SK-N-SH treated with all-trans-retinoic acid at 6 μM for 48 hours (cell line): Measurements from ENCODE around the gene MED15.

Experiments used
- ATAC-seq: fragments of 200-7000 bp; cut with Tn5 transposase; 3 replicates; pipeline ENCODE4 v1.9.1; 2020; ENCODE audit warnings: mild to moderate bottlenecking, moderate library complexity
- ARNTL ChIP-seq: fragments of 450-650 bp; formaldehyde crosslinking; IDR thresholded peaks from 2 replicates; pipeline ENCODE4 v1.5.0; 2020; ENCODE audit warnings: low read depth, mild to moderate bottlenecking, moderate library complexity, borderline replicate concordance
- BACH2 ChIP-seq: fragments of 250-450 bp; sonication (Bioruptor Pico); IDR thresholded peaks from 2 replicates; pipeline ENCODE4 v1.9.0; 2021; ENCODE audit warnings: mild to moderate bottlenecking, borderline replicate concordance
- CSDC2 ChIP-seq: fragments of 250-450 bp; sonication (Bioruptor Pico); IDR thresholded peaks from 2 replicates; pipeline ENCODE4 v1.5.0; 2020; ENCODE audit warnings: mild to moderate bottlenecking, moderate library complexity
- ESRRG ChIP-seq: fragments of 250-450 bp; sonication (Bioruptor Pico); IDR thresholded peaks from 2 replicates; pipeline ENCODE4 v1.6.1; 2021; ENCODE audit warnings: mild to moderate bottlenecking
- ISL1 ChIP-seq: fragments of 250-450 bp; sonication (Bioruptor Pico); IDR thresholded peaks from 2 replicates; pipeline ENCODE4 v2.1.2; 2022; ENCODE audit warnings: mild to moderate bottlenecking, moderate library complexity
- PATZ1 ChIP-seq: fragments of 250-450 bp; sonication (Bioruptor Pico); IDR thresholded peaks from 2 replicates; pipeline ENCODE4 v1.8.0; 2020; ENCODE audit warnings: mild to moderate bottlenecking, moderate library complexity, borderline replicate concordance
- POU6F1 ChIP-seq: fragments of 250-450 bp; sonication (Bioruptor Pico); IDR thresholded peaks from 2 replicates; pipeline ENCODE4 v1.8.0; 2021; ENCODE audit warnings: low read depth, mild to moderate bottlenecking, moderate library complexity, borderline replicate concordance
- PPARA ChIP-seq: fragments of 250-450 bp; sonication (Bioruptor Pico); IDR thresholded peaks from 2 replicates; pipeline ENCODE4 v1.5.0; 2020; ENCODE audit warnings: mild to moderate bottlenecking, borderline replicate concordance
- RARB ChIP-seq: fragments of 250-450 bp; sonication (Bioruptor Pico); IDR thresholded peaks from 2 replicates; pipeline ENCODE4 v1.8.0; 2021; ENCODE audit warnings: mild to moderate bottlenecking, moderate library complexity
- SNAI2 ChIP-seq: fragments of 250-450 bp; sonication (Bioruptor Pico); IDR thresholded peaks from 2 replicates; pipeline ENCODE4 v1.5.0; 2020; ENCODE audit warnings: mild to moderate bottlenecking, moderate library complexity
- TOX ChIP-seq: fragments of 250-450 bp; sonication (Bioruptor Pico); IDR thresholded peaks from 2 replicates; pipeline ENCODE4 v1.8.0; 2021; ENCODE audit warnings: mild to moderate bottlenecking, moderate library complexity, borderline replicate concordance
- TSHZ2 ChIP-seq: fragments of 250-450 bp; sonication (Bioruptor Pico); IDR thresholded peaks from 2 replicates; pipeline ENCODE4 v1.5.0; 2020; ENCODE audit warnings: mild to moderate bottlenecking, moderate library complexity
- ZC3H10 ChIP-seq: fragments of 250-450 bp; sonication (Bioruptor Pico); IDR thresholded peaks from 2 replicates; pipeline ENCODE4 v1.5.1; 2021; ENCODE audit warnings: mild to moderate bottlenecking, moderate library complexity
- ZFP3 ChIP-seq: fragments of 250-450 bp; sonication (Bioruptor Pico); IDR thresholded peaks from 2 replicates; pipeline ENCODE4 v1.5.0; 2020; ENCODE audit warnings: mild to moderate bottlenecking, moderate library complexity
- ZFP30 ChIP-seq: fragments of 450-650 bp; formaldehyde crosslinking; IDR thresholded peaks from 2 replicates; pipeline ENCODE4 v1.5.0; 2022; ENCODE audit warnings: mild to moderate bottlenecking, moderate library complexity
- ZNF565 ChIP-seq: fragments of 450-650 bp; formaldehyde crosslinking; conservative IDR thresholded peaks from 2 replicates; pipeline ENCODE4 v1.5.0; 2020; ENCODE audit warnings: low read depth, mild to moderate bottlenecking, moderate library complexity
- ZNF70 ChIP-seq: fragments of 450-650 bp; formaldehyde crosslinking; IDR thresholded peaks from 2 replicates; pipeline ENCODE4 v1.5.0; 2020; ENCODE audit warnings: mild to moderate bottlenecking, moderate library complexity
- ZNF8 ChIP-seq: fragments of 450-650 bp; formaldehyde crosslinking; IDR thresholded peaks from 2 replicates; pipeline ENCODE4 v1.5.0; 2020; ENCODE audit warnings: mild to moderate bottlenecking, moderate library complexity

Gene MED15

GRCh38 chr22:20487715-20488114 is 19.7 kb upstream of the MED15 start (continued):
- no peak for TF ChIP-seq POU6F1
- TF ChIP-seq ARNTL (CRISPR knock-in tag), result no peak
- no peak for TF ChIP-seq ZNF565 (CRISPR knock-in tag)
- TF ChIP-seq ISL1 (CRISPR knock-in tag), result no peak

GRCh38 chr22:20488946-20489345 is 18.5 kb upstream of the MED15 start:
- no peak for ATAC-seq
- no peak for TF ChIP-seq CSDC2 (CRISPR knock-in tag)
- no peak for TF ChIP-seq SNAI2 (CRISPR knock-in tag)
- no peak for TF ChIP-seq PPARA (CRISPR knock-in tag)
- TF ChIP-seq ZNF565 (CRISPR knock-in tag), result no peak
- TF ChIP-seq ESRRG (CRISPR knock-in tag), result no peak
- no peak for TF ChIP-seq ISL1 (CRISPR knock-in tag)
- no peak for TF ChIP-seq PATZ1 (CRISPR knock-in tag)
- no peak for TF ChIP-seq TOX (CRISPR knock-in tag)

- no peak for ATAC-seq
- TF ChIP-seq ZNF8 (CRISPR knock-in tag), result no peak
- TF ChIP-seq ZNF70 (CRISPR knock-in tag), result no peak
- no peak for TF ChIP-seq ZFP3 (CRISPR knock-in tag)
- TF ChIP-seq PATZ1 (CRISPR knock-in tag), result no peak
- TF ChIP-seq POU6F1, result no peak
These were observed 17.0 kb upstream of the MED15 start for GRCh38 chr22:20490183-20490940.

- no peak for TF ChIP-seq ZNF70 (CRISPR knock-in tag)
- no peak for TF ChIP-seq ISL1 (CRISPR knock-in tag)
- TF ChIP-seq ZFP3 (CRISPR knock-in tag), result no peak
- TF ChIP-seq TOX (CRISPR knock-in tag), result no peak
- no peak for TF ChIP-seq ZFP30 (CRISPR knock-in tag)
- TF ChIP-seq POU6F1, result no peak
- no peak for TF ChIP-seq ZC3H10 (CRISPR knock-in tag)
- TF ChIP-seq ZNF565 (CRISPR knock-in tag), result no peak
- no peak for TF ChIP-seq RARB
- no peak for TF ChIP-seq BACH2
- TF ChIP-seq TSHZ2 (CRISPR knock-in tag), result no peak
- ATAC-seq, result no peak
These were observed 16.5 kb upstream of the MED15 start for GRCh38 chr22:20490941-20491307.
